Heart right ventricle (tissue), 16 donors: ENCODE data around the gene ASB18. TPM values are rescaled to one million over a fixed set of nuclear protein-coding genes. Genes with fewer than 3 reads are reported as not detected.

Experiments used
- ATAC-seq, 8 donors: fragments of 200-7000 bp; cut with Tn5 transposase; one replicate each; pipeline ENCODE4 v1.9.1; 2020; ENCODE audit warnings: mild to moderate bottlenecking in 8 of 8, moderate library complexity in 8 of 8, moderate number of reproducible peaks in 1 of 8
- DNase-seq, 2 donors: peaks; one replicate each; pipeline ENCODE4 v3.0.0-alpha.2; 2020
- H3K27ac ChIP-seq, 10 donors: fragments of 200-600 bp; sonication (generic) in 2 of 10; one replicate each; pipeline versions ENCODE4 v1.5.0 to v1.8.0; 2020 to 2022; ENCODE audit warnings: mild to moderate bottlenecking in 3 of 10
- H3K27me3 ChIP-seq, 7 donors: fragments of 200-600 bp; one replicate each; pipeline ENCODE4 v1.8.0; 2021 to 2022; ENCODE audit warnings: mild to moderate bottlenecking in 2 of 7
- H3K36me3 ChIP-seq, 9 donors: fragments of 200-600 bp; sonication (generic) in 1 of 9; one replicate each; pipeline versions ENCODE4 v1.5.0 to v1.8.0; 2020 to 2022; ENCODE audit warnings: mild to moderate bottlenecking in 2 of 9
- H3K4me1 ChIP-seq, 9 donors: fragments of 200-600 bp; sonication (generic) in 1 of 9; one replicate each; pipeline versions ENCODE4 v1.5.0 to v1.8.0; 2020 to 2022; ENCODE audit warnings: mild to moderate bottlenecking in 4 of 9
- H3K4me3 ChIP-seq, 10 donors: fragments of 200-600 bp; sonication (generic) in 2 of 10; one replicate each; pipeline versions ENCODE4 v1.5.0 to v1.8.0; 2020 to 2022; ENCODE audit warnings: mild to moderate bottlenecking in 7 of 10, moderate library complexity in 2 of 10
- H3K9me3 ChIP-seq, 11 donors: fragments of 200-600 bp in 10 of 11; sonication (generic) in 2 of 11; one replicate each; pipeline versions ENCODE4 v1.5.0 to v1.8.0; 2013 to 2022; ENCODE audit warnings: mild to moderate bottlenecking in 2 of 11, control low read depth in 1 of 11, moderate library complexity in 1 of 11
- WGBS, 2 donors: extraction: QIAGEN DNeasy Blood & Tissue Kit; methylation state at CpG; one replicate each; pipeline ENCODE4 v1.1.7; 2013; ENCODE audit warnings: inconsistent platforms in 1 of 2; 5-methylcytosine and 5-hydroxymethylcytosine counted together
- intact Hi-C, 10 donors: fragments of 100-400 bp; cut with DNase I; formaldehyde crosslinking; loops; one replicate each; pipeline versions ENCODE4 v1.11.1 to v1.14.2; 2022
- polyA plus RNA-seq, 2 donors: library from polyadenylated mRNA; stranded (reverse); fragments of 200-250 nt; gene quantifications; one replicate each; pipeline ENCODE4 v1.2.3, GENCODE V29; 2013
- total RNA-seq, 10 donors: library from RNA; stranded (reverse); fragmentation: NEBNext Ultra II Directional in 3 of 10; extraction: Animal tissue kit (Norgen Biotek cat#: 25700) in 3 of 10; gene quantifications; one replicate each; pipeline versions ENCODE4 v1.2.1 to v1.2.4, GENCODE V29; 2021 to 2023
- TF ChIP-seq, protein P1 (sequence below), 9 donors: fragments of 200-600 bp; sonication (generic) in 2 of 9; IDR thresholded peaks; one replicate each; pipeline versions ENCODE4 v1.5.0 to v1.8.0; 2021 to 2022; ENCODE audit warnings: antibody characterized with exemption in 9 of 9, mild to moderate bottlenecking in 5 of 9, moderate library complexity in 1 of 9
- donor health status: Arrhythmogenic right ventricular cardiomyopathy.
- donor health status: ischemic (EF 13 %, LVEDD 7.1; RV severe dilation, severe dysfunction).
- donor health status: healthy with polysubstance abuse.
- donor health status: DM: no; HTN: yes; CAD: no.
- donor health status: DM: no; HTN: no; CAD: no.
- donor health status: ischemic (EF 25% LVEDD 6.9; RV normal size, moderate dysfunction).
- donor health status: ischemic (EF 25% LVEDD 5.7; RV mildly dilated, moderate dysfunction).
- donor health status: healthy.
- donor health status: DM: yes; HTN: yes; CAD: no.
- donor health status: Ischemic cardiomyopathy.
- donor health status: ischemic (EF 35%, LVEDD 5.7; RV mildly dilated, moderate dysfunction).
- donor health status: nonischemic (EF 11% LVEDD 7.7; RV severe dilation, severe dysfunction).
- donor health status: DM: yes; HTN: yes; CAD: no.
- donor health status: PGD.
- donor health status: ischemic (EF 29% LVEDD 5.4; RV normal size, mild dysfunction).
- donor health status: nonischemic (EF 23%, LVEDD 6.1; RV moderate dilation, normal function).

The ASB18 gene
- total and polyA plus RNA-seq, 12 donors = 3.5 to 47.1 (median 20.2) TPM

GRCh38 chr2:236173036-236173728, 91.0 kb downstream of the ASB18 start:
- Histone ChIP-seq H3K36me3 (no peaks in the 10 kb centered on the region), H3K27me3 (peaks cover 70 to 100% (median 98%) of the 10 kb centered on the region in 7 donors), H3K27ac (no peak overlapping the region), H3K4me3 (no peak overlapping the region), H3K9me3 (no peaks in the 10 kb centered on the region), H3K4me1 (peaks cover 11 to 53% (median 40%) of the 10 kb centered on the region in 9 donors)
- intact Hi-C loops = loop anchor here in 2 of 10 donors (5.0 to 10.0 kb wide), 2 partner anchors 368 to 396 kb away; no protein-coding TSS in a partner anchor
- ATAC-seq (no peak), DNase-seq (no peak)
- TF ChIP-seq, protein P1, sequence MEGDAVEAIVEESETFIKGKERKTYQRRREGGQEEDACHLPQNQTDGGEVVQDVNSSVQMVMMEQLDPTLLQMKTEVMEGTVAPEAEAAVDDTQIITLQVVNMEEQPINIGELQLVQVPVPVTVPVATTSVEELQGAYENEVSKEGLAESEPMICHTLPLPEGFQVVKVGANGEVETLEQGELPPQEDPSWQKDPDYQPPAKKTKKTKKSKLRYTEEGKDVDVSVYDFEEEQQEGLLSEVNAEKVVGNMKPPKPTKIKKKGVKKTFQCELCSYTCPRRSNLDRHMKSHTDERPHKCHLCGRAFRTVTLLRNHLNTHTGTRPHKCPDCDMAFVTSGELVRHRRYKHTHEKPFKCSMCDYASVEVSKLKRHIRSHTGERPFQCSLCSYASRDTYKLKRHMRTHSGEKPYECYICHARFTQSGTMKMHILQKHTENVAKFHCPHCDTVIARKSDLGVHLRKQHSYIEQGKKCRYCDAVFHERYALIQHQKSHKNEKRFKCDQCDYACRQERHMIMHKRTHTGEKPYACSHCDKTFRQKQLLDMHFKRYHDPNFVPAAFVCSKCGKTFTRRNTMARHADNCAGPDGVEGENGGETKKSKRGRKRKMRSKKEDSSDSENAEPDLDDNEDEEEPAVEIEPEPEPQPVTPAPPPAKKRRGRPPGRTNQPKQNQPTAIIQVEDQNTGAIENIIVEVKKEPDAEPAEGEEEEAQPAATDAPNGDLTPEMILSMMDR (IDR thresholded peaks at IDR 0.05) = no peak
- 2 to 5% methylated on average over 60 to 62 of the region's 62 CpGs for WGBS, 2 donors

DNA sequence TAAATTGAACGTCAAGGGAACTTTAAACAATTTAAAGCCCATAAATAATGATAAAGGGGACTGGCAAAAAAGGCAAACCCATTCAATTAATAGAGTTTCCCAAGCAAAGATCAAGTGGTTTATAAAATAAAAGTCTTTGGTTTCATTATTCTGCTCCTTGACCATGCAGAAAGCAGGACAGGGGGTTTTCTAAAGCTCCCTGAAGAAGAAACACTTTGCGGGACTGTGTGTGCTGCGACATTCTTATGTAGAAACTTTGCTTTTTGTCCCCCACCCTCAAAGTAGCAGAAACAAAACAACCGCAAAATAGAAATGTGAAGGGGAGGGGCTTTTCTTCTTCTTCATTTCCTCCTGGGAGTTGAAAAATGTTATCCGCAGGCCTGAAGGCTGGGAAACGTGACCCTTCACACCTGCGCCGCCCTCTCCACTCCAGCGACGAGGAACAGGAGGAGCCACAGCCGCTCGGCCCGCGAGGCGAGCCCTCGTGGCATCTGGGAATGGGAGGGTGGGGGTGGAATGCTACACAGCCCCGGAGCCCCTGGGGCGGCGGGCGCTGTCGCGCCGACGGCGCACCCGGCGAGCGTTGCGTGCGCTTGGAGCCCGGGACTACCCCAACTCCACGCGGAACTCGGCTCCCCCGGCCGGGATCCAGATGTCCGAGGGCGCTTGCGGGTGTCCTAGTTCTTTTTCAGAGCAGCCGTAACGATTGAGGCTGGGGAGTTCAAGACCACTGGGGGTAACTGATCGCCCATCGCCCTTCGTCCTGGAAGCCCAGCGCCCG, 91.8 kb downstream of the ASB18 start:
- TF ChIP-seq, protein P1 (IDR thresholded peaks at IDR 0.05) = no peak
- ATAC-seq (no peak), DNase-seq (no peak)
- 3 to 5% methylated on average over 46 of the region's 46 CpGs for WGBS, 2 donors
- H3K9me3 ChIP-seq = no peaks in the 10 kb centered on the region
- intact Hi-C loops = loop anchor here in 2 of 10 donors (5.0 to 10.0 kb wide), 2 partner anchors 368 to 395 kb away; no protein-coding TSS in a partner anchor
- no peak overlapping the region for H3K27ac ChIP-seq
- H3K4me3 ChIP-seq = no peak overlapping the region
- H3K4me1 ChIP-seq = peaks cover 9 to 52% (median 35%) of the 10 kb centered on the region in 9 donors
- H3K36me3 ChIP-seq = no peaks in the 10 kb centered on the region
- H3K27me3 ChIP-seq = peaks cover 71 to 100% (median 98%) of the 10 kb centered on the region in 7 donors

- intact Hi-C loops = loop anchor here in 2 of 10 donors (5.0 to 10.0 kb wide), 2 partner anchors 367 to 394 kb away; no protein-coding TSS in a partner anchor
- peaks cover 71 to 100% (median 98%) of the 10 kb centered on the region in 7 donors for H3K27me3 ChIP-seq
Observed at GRCh38 chr2:236171680-236172254, 92.4 kb downstream of the ASB18 start.

More at GRCh38 chr2:236171680-236172254, 92.4 kb downstream of the ASB18 start:
- Histone ChIP-seq H3K4me3 (no peak overlapping the region), H3K9me3 (no peaks in the 10 kb centered on the region), H3K4me1 (peaks cover 13 to 58% (median 41%) of the 10 kb centered on the region in 9 donors), H3K36me3 (no peaks in the 10 kb centered on the region), H3K27ac (no peak overlapping the region)
- no peak for DNase-seq
- WGBS, 2 donors = 7% methylated on average over 16 of the region's 16 CpGs
- TF ChIP-seq, protein P1 (IDR thresholded peaks at IDR 0.05) = no peak
- peak in 1 of 8 donors; percentile 42 for ATAC-seq
